H9 (cell line): ENCODE results near the gene PSMD10. TPM values are rescaled to one million over a fixed set of nuclear protein-coding genes. Genes with fewer than 3 reads are reported as not detected.

Experiments used
- DNase-seq: peaks from one replicate; pipeline ENCODE4 v3.0.0-alpha.2; 2017
- H2AFZ ChIP-seq: one replicate; pipeline ENCODE4 v1.6.1; 2013; ENCODE audit warnings: mild to moderate bottlenecking, low read length, control low read depth, moderate library complexity
- H2AK5ac ChIP-seq: 2 replicates; pipeline ENCODE4 v1.6.1; 2013; ENCODE audit warnings: low read length, control low read depth, mixed read lengths; ENCODE audit not compliant: insufficient read length
- H2BK120ac ChIP-seq: one replicate; pipeline ENCODE4 v1.6.1; 2013; ENCODE audit warnings: low read depth, mild to moderate bottlenecking, low read length, control low read depth, inconsistent platforms; ENCODE audit not compliant: poor library complexity, severe bottlenecking
- H2BK12ac ChIP-seq: 2 replicates; pipeline ENCODE4 v1.6.1; 2013; ENCODE audit warnings: low read length, control low read depth, mixed read lengths, low read depth; ENCODE audit not compliant: insufficient read length
- H2BK15ac ChIP-seq: 2 replicates; pipeline ENCODE4 v1.6.1; 2013; ENCODE audit warnings: low read depth, low read length, control low read depth
- H2BK20ac ChIP-seq: one replicate; pipeline ENCODE4 v1.6.1; 2013; ENCODE audit warnings: low read depth, mild to moderate bottlenecking, low read length, control low read depth, inconsistent platforms; ENCODE audit not compliant: poor library complexity, severe bottlenecking
- H2BK5ac ChIP-seq: 2 replicates; pipeline ENCODE4 v1.6.1; 2013; ENCODE audit warnings: low read length, control low read depth, mixed read lengths; ENCODE audit not compliant: insufficient read length
- H3K14ac ChIP-seq: 2 replicates; pipeline ENCODE4 v1.6.1; 2013; ENCODE audit warnings: low read length, control low read depth; ENCODE audit not compliant: insufficient read depth
- H3K18ac ChIP-seq: 2 replicates; pipeline ENCODE4 v1.6.1; 2013; ENCODE audit warnings: low read depth, mild to moderate bottlenecking, mixed read lengths, low read length, control low read depth; ENCODE audit not compliant: insufficient read length
- H3K23ac ChIP-seq: 2 replicates; pipeline ENCODE4 v1.6.1; 2013; ENCODE audit warnings: low read length, control low read depth, mixed read lengths, low read depth; ENCODE audit not compliant: insufficient read length
- H3K23me2 ChIP-seq: 2 replicates; pipeline ENCODE4 v1.6.1; 2013; ENCODE audit warnings: low read depth, mild to moderate bottlenecking, mixed read lengths, low read length, control low read depth; ENCODE audit not compliant: insufficient read length, poor library complexity, severe bottlenecking
- H3K27ac ChIP-seq: 2 replicates; pipeline ENCODE4 v1.5.1; 2013; ENCODE audit warnings: low read length, control low read depth, mixed read lengths, low read depth; ENCODE audit not compliant: insufficient read length
- H3K27me3 ChIP-seq: 2 replicates; pipeline ENCODE4 v1.6.1; 2013; ENCODE audit warnings: low read length, control low read depth, inconsistent platforms; ENCODE audit not compliant: insufficient read depth
- H3K4ac ChIP-seq: 2 replicates; pipeline ENCODE4 v1.6.1; 2013; ENCODE audit warnings: low read depth, mild to moderate bottlenecking, control low read depth, inconsistent platforms, low read length, moderate library complexity
- H3K4me1 ChIP-seq: 2 replicates; pipeline ENCODE4 v1.6.1; 2013; ENCODE audit warnings: low read length, control low read depth, inconsistent platforms; ENCODE audit not compliant: insufficient read depth
- H3K4me2 ChIP-seq: 2 replicates; pipeline ENCODE4 v1.6.1; 2013; ENCODE audit warnings: low read length, control low read depth, mixed read lengths; ENCODE audit not compliant: insufficient read length, insufficient read depth
- H3K56ac ChIP-seq: 2 replicates; pipeline ENCODE4 v1.6.1; 2013; ENCODE audit warnings: low read depth, mild to moderate bottlenecking, mixed read lengths, low read length, control low read depth; ENCODE audit not compliant: insufficient read length
- H3K79me1 ChIP-seq: 2 replicates; pipeline ENCODE4 v1.6.1; 2013; ENCODE audit warnings: low read depth, mild to moderate bottlenecking, moderate library complexity, low read length, control low read depth, inconsistent platforms; ENCODE audit not compliant: insufficient read depth, poor library complexity, severe bottlenecking
- H3K79me2 ChIP-seq: 2 replicates; pipeline ENCODE4 v1.6.1; 2013; ENCODE audit warnings: low read length, control low read depth, inconsistent platforms; ENCODE audit not compliant: insufficient read depth
- H3K9ac ChIP-seq: 2 replicates; pipeline ENCODE4 v1.6.1; 2013; ENCODE audit warnings: low read length, control low read depth, mixed read lengths; ENCODE audit not compliant: insufficient read length; ENCODE audit errors: extremely low read depth
- H3K9me3 ChIP-seq: one replicate; pipeline ENCODE4 v1.6.1; 2013; ENCODE audit warnings: low read depth, low read length, inconsistent platforms; ENCODE audit not compliant: control insufficient read depth
- H3T11ph ChIP-seq: one replicate; pipeline ENCODE4 v1.6.1; 2013; ENCODE audit warnings: mild to moderate bottlenecking, low read length, control low read depth, inconsistent platforms
- H4K20me1 ChIP-seq: one replicate; pipeline ENCODE4 v1.6.1; 2013; ENCODE audit not compliant: control insufficient read depth, insufficient read length, insufficient read depth
- H4K5ac ChIP-seq: 2 replicates; pipeline ENCODE4 v1.6.1; 2013; ENCODE audit warnings: low read depth, mild to moderate bottlenecking, mixed read lengths, low read length, control low read depth; ENCODE audit not compliant: insufficient read length
- H4K8ac ChIP-seq: replicated peaks from 2 replicates; pipeline ENCODE4 v1.6.1; 2013; ENCODE audit warnings: low read length, control low read depth, mixed read lengths, low read depth; ENCODE audit not compliant: insufficient read length
- H4K91ac ChIP-seq: 2 replicates; pipeline ENCODE4 v1.6.1; 2013; ENCODE audit warnings: low read depth, mild to moderate bottlenecking, moderate library complexity, mixed read lengths, low read length, control low read depth; ENCODE audit not compliant: insufficient read length
- H3K27ac Mint-ChIP-seq, 3 experiments: 2 replicates in 2 of 3; 3 replicates in 1 of 3; pipeline ENCODE4 v1.8.0; 2020 to 2021; ENCODE audit warnings: mixed read lengths in 3 of 3, mild to moderate bottlenecking in 1 of 3, moderate library complexity in 1 of 3
- H3K27me3 Mint-ChIP-seq: 2 replicates; pipeline ENCODE4 v1.8.0; 2021; ENCODE audit warnings: low read depth, mild to moderate bottlenecking, moderate library complexity, mixed read lengths
- H3K36me3 Mint-ChIP-seq, 3 experiments: 2 replicates in 2 of 3; 3 replicates in 1 of 3; pipeline ENCODE4 v1.8.0; 2020 to 2021; ENCODE audit warnings: low read depth in 3 of 3, mixed read lengths in 3 of 3; ENCODE audit not compliant: insufficient read depth in 1 of 3
- H3K4me1 Mint-ChIP-seq, 2 experiments: 2 replicates each; pipeline ENCODE4 v1.8.0; 2020; ENCODE audit warnings: mixed read lengths in 2 of 2
- H3K4me3 Mint-ChIP-seq, 2 experiments: 2 replicates in 1 of 2; 3 replicates in 1 of 2; pipeline ENCODE4 v1.8.0; 2020 to 2021; ENCODE audit warnings: mild to moderate bottlenecking in 2 of 2, mixed read lengths in 2 of 2, moderate library complexity in 1 of 2
- H3K9me3 Mint-ChIP-seq, 2 experiments: 2 replicates in 1 of 2; 3 replicates in 1 of 2; pipeline ENCODE4 v1.8.0; 2020; ENCODE audit warnings: mild to moderate bottlenecking in 2 of 2, mixed read lengths in 2 of 2, moderate library complexity in 1 of 2
- CTCF ChIP-seq: fragments of 200-600 bp; sonication (generic); conservative IDR thresholded peaks from 3 replicates; pipeline ENCODE4 v1.8.0; 2021; ENCODE audit warnings: antibody characterized with exemption, mild to moderate bottlenecking
- WGBS: extraction: QIAGEN DNeasy Blood & Tissue Kit; methylation state at CpG from one replicate; pipeline ENCODE4 v1.1.7; 2013; ENCODE audit warnings: missing lambda C conversion rate, low lambda C conversion rate, mixed read lengths; ENCODE audit not compliant: insufficient read length; ENCODE audit errors: extremely low coverage; 5-methylcytosine and 5-hydroxymethylcytosine counted together
- total RNA-seq: library from RNA; stranded (reverse); gene quantifications from 2 replicates; pipeline ENCODE4 v1.2.1, GENCODE V29; 2021

Gene PSMD10
- total RNA-seq, 1 experiment from 2014 or later: 93.9 TPM

DNA sequence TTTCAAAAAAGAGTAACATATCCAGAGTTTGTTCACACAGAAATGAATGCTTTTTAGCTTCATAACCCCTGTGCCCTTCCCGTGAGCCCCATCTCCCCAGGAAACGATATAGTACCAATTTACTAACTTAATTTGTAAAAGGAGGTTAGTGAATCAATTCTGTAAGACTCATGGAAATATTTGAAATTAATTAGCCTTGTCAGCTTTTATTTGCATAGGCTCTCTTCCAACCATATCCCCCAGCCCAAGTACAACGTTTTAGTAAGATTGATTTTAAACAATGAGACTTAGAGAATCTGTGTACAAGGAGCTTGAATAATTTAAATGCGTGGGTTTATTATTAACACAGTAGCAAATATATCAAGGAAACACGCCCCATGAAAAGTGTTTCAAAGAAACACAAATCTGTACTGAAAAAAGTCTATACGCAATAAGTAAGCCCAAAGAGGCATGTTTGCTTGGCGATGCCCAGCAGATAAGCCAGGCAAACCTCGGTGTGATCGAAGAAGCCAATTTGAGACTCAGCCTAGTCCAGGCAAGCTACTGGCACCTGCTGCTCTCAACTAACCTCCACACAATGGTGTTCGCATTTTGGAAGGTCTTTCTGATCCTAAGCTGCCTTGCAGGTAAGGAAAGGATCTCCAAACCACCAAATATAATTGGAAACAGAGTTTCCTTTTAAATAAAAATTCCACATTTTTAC lies 46.6 kb downstream of the PSMD10 start, which contains the start of gene VSIG1:
VSIG1 (plus strand) TSS at position 512 of the 703 bp plus-strand sequence; CDS start at position 578, 66 bp downstream.
- TF ChIP-seq CTCF: no peak
- Histone ChIP-seq H3K4me1 (no peaks in the 10 kb centered on the region), H4K8ac (no peak within 1 kb of the TSS), H2BK5ac (no peak within 1 kb of the TSS), H3K27me3 (no peaks in the 10 kb centered on the region), H4K91ac (no peak within 1 kb of the TSS), H4K20me1 (no peaks in the 10 kb centered on the region), H3K23ac (no peak within 1 kb of the TSS), H3K4me2 (no peak within 1 kb of the TSS), H3K18ac (no peak within 1 kb of the TSS), H2BK15ac (no peak within 1 kb of the TSS), H2BK20ac (no peak within 1 kb of the TSS), H3K14ac (no peak within 1 kb of the TSS), H3K4ac (no peak within 1 kb of the TSS), H2AFZ (no peak within 1 kb of the TSS), H3K9me3 (no peaks in the 10 kb centered on the region), H3K79me2 (no peaks in the 10 kb centered on the region), H4K5ac (no peak within 1 kb of the TSS), H2BK120ac (no peak within 1 kb of the TSS), H3K23me2 (no peaks in the 10 kb centered on the region), H3K9ac (no peak within 1 kb of the TSS), H3K27ac (no peak within 1 kb of the TSS), H3K56ac (no peak within 1 kb of the TSS), H3K79me1 (no peaks in the 10 kb centered on the region), H2BK12ac (no peak within 1 kb of the TSS), H2AK5ac (no peak within 1 kb of the TSS), H3T11ph (no peak within 1 kb of the TSS)
- H3K36me3 Mint-ChIP-seq: no peaks in the 10 kb centered on the region
- WGBS: no CpG with 5 or more reads among the region's 10 CpGs
- H3K9me3 Mint-ChIP-seq: peaks cover 0 to 6% of the 10 kb centered on the region in 2 experiments; a peak in 1 of 5 replicates
- no peak within 1 kb of the TSS for H3K4me3 Mint-ChIP-seq
- no peak for DNase-seq
- H3K4me1 Mint-ChIP-seq: no peaks in the 10 kb centered on the region
- no peak within 1 kb of the TSS for H3K27ac Mint-ChIP-seq
- H3K27me3 Mint-ChIP-seq: no peaks in the 10 kb centered on the region; the same call in 1 of the 2 replicates
